Measurements from ENCODE around the gene ARHGAP24.

The ARHGAP24 gene

GRCh38 chr4:85738721-85739120 is 263.8 kb downstream of the ARHGAP24 start:
- DNase-seq (ENCODE audit: low read depth, low spot score) = no peak

DNA sequence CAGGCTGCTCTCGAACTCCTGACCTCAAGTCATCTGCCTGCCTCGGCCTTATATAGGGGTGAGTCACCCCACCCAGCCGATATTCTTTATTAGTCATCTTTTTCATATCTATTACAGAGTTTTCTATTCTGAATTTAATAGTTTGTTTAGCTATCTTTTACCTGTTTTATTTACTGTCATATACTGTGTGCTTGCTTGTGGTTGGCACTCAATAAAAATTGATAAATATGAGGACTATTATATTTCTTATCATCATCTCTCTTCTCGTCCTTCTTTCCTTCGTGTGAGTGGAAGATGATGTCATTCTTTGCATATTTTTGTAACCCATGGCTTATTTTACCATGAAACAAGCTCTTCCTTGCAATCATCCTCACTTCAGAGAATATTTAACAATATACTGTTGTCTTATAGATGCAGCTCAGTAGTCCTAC is 265.5 kb downstream of the ARHGAP24 start:
- DNase-seq (ENCODE audit: low read depth, low spot score) = no peak

DNA sequence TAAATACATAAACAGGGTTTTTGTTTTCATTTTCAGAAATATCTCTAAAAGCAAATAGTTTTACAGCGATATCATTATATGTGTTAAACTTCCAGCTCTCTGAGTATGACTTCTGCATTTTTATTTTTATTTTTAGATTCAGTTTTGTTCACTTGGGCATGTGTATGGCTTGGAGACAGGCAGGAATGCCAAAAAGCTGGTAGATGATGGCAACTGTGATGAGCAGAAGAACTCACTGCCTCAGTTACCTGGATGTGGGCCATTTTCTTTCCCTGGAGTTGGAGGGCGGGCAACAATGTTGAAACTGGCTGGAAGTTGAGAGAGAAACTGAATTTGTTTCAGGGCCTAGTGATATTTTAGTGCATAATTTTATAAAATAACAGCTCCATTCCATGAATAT is 266.4 kb downstream of the ARHGAP24 start:
- no peak for DNase-seq (ENCODE audit: low read depth, low spot score)

- DNase-seq (ENCODE audit: low read depth, low spot score) = no peak
Observed at GRCh38 chr4:85741921-85742591, 267.1 kb downstream of the ARHGAP24 start.

DNA sequence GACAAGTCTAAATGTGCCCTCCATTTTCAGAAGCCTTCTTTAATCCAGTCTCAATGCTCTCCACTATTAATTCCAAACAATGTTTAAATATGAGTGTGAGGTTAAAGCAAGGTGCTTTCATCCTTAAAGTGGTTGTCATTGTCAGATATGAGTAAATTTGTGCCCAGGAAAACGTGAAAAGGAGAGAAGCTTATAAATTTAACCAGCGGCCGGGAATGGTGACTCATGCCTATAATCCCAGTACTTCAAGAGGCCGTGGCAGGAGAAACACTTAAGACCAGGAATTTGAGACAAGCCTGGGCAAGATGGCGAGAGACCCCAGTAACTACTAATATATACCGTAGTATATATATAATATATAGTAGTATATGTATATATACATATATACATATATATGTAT is 270.0 kb downstream of the ARHGAP24 start:
- DNase-seq (ENCODE audit: low read depth, low spot score) = no peak

GRCh38 chr4:85745939-85746338 is 271.0 kb downstream of the ARHGAP24 start:
- DNase-seq (ENCODE audit: low read depth, low spot score) = no peak

DNA sequence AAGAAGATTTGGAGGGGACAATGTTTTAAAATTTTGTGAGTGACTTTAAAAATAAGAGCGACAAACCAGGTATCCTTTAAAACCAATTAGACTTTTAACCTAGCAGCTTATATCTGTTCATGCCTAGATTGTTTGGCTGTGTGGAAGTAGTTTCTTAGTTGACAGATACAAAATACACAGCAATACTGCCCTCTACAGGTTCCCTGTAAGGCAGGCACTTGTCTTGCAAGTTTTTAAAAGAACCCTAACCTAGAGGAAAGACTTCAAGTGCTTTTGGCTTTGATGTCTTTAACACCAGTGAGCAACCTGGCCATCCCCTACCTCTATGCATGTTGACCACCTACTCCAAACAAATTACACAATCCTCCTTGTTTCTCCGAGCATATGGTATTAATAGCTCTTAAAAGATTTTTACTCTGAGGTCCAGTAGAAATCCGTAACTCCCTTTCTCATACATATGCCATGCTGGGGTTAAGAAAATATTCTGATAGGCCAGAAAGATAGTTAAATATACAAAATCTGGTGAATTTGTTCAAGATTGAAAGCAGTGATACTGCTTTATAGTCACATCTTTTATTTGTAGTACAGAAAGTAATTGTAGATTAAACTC is 273.0 kb downstream of the ARHGAP24 start:
- DNase-seq (ENCODE audit: low read depth, low spot score) = no peak

- DNase-seq (ENCODE audit: low read depth, low spot score) = no peak
Observed at GRCh38 chr4:85748654-85749053, 273.7 kb downstream of the ARHGAP24 start.

GRCh38 chr4:85751866-85752265 is 276.9 kb downstream of the ARHGAP24 start:
- no peak for DNase-seq (ENCODE audit: low read depth, low spot score)

GRCh38 chr4:85755285-85755684 is 280.3 kb downstream of the ARHGAP24 start:
- DNase-seq (ENCODE audit: low read depth, low spot score) = no peak

- DNase-seq (ENCODE audit: low read depth, low spot score) = no peak
Observed at GRCh38 chr4:85756938-85757337, 282.0 kb downstream of the ARHGAP24 start.

- DNase-seq (ENCODE audit: low read depth, low spot score) = no peak
Observed at GRCh38 chr4:85759388-85759787, 284.4 kb downstream of the ARHGAP24 start.

GRCh38 chr4:85760511-85760910 is 285.6 kb downstream of the ARHGAP24 start:
- DNase-seq (ENCODE audit: low read depth, low spot score) = no peak

GRCh38 chr4:85761803-85762528 is 287.0 kb downstream of the ARHGAP24 start:
- DNase-seq (ENCODE audit: low read depth, low spot score) = no peak

DNA sequence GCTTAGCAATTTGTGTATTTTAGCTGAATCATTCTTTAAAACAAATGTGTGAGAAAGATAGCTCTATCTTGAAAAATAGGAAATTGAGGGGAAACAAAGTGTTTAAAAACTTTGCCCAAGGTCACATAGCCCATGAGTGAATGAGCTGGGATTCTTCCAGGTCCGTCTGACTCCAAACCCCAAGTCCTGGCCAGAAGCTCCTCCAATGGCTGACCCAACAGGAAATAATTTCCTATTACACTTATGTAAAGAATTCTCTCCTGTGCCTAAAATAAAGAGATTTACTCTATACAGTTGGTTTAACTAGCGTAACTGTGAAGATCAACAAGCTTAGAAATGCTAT is 287.6 kb downstream of the ARHGAP24 start:
- no peak for DNase-seq (ENCODE audit: low read depth, low spot score)

DNA sequence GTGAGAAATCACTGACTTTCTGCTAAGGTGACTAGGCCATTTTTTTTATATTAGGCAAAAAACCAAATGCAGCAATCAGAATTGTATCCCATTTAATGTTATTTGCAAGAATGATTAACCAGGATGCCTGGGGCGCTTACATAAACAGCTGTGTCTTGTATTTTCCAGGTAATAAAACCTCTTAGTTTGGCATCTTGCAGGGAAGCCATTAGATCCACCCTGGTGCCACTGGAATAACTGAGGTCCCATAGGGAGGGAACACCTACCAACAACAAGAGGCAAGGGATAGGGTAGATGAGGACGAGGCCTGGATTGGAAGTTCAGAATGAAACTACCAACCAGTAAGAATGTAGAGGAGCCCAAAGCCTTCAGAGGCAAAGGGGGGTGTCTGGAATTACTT is 288.3 kb downstream of the ARHGAP24 start:
- no peak for DNase-seq (ENCODE audit: low read depth, low spot score)

DNA sequence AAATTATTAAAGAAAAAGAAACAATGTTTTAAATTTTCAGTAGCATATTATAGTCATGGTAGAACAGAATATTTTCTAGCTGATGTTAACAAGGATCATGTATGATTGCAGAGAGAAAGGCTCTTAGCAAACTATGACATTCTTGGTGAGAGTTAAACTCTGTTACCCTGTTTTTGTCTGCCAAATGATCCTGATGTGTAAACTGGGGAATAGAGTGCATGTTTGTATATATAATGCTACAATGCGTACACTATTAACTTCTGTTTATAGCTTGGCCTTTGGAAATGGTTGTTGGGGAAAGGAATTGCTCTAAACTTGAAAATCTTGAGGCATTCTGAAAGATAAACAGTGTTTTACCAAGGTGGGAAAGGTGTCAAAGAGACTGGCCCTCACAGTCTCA is 292.7 kb downstream of the ARHGAP24 start:
- no peak for DNase-seq (ENCODE audit: low read depth, low spot score)

DNA sequence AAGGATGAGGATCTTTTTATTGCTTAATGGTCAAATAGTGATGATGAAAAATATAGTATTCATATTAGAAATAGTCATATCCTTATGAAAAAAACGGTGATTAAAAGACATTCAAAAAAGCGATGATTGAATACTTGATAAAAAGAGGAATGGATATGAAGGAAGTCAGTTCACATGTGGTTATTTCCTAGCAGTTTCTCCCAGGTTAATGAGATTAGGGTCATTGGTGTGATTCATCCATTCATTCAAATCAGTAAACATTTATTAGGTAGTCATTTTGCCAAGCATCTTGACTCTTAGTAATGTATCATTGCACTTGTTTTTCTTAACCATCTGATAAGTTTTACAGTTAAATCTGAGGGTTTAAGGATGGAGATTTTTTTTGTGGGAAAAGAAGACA is 294.1 kb downstream of the ARHGAP24 start:
- DNase-seq (ENCODE audit: low read depth, low spot score) = no peak

DNA sequence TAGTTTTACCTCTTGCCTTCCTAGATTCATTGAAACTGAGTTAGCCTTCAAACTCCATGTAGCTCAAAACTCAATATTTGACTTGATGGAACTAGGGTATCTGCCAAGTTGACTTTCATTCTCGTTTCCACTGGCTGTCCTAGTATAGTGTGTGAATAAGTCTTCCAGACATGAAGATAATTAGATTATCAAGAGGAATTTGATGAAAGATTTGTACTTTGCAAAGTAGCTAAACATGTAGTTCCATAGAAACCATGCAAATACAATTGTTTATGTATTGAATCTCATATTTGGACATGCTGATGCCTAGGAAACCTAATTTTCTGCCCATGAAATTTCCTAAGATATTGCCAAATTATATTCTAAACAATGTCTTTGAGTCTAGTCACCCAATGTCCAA is 297.5 kb downstream of the ARHGAP24 start:
- DNase-seq (ENCODE audit: low read depth, low spot score) = no peak

- DNase-seq (ENCODE audit: low read depth, low spot score) = no peak
Observed at GRCh38 chr4:85773372-85773771, 298.4 kb downstream of the ARHGAP24 start.

GRCh38 chr4:85774000-85774399 is 299.1 kb downstream of the ARHGAP24 start:
- no peak for DNase-seq (ENCODE audit: low read depth, low spot score)

GRCh38 chr4:85774489-85774888 is 299.5 kb downstream of the ARHGAP24 start:
- no peak for DNase-seq (ENCODE audit: low read depth, low spot score)

DNA sequence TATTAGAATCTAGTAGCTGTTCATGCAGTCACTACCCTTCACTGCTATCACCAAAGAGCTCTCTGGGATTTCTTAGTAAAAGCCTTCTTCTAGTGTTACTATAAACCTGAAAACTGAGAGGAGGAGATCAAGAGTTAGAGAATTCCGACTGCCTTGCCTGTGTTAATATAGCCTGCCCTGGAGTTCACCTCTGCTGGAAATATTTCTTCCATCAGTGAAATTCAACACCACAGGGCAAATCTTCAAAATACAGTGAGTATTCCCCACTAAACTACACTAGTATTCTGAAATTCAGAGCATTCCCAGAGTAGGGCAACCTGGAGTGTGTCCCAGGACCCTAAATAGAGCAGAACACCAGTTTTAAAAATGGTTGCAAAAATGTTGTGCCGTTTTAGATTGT is 301.1 kb downstream of the ARHGAP24 start:
- DNase-seq (ENCODE audit: low read depth, low spot score) = no peak

All from activated CD4-positive, CD25-positive, alpha-beta regulatory T cell treated with anti-CD3 and anti-CD28 coated beads, Interleukin-2, amount 50 U/mL, for 16 hours (primary cell).